Right lobe of liver (tissue), 4 donors: ENCODE data around the gene MPG.

Experiments
- POLR2A ChIP-seq: fragments of 450-650 bp; IDR thresholded peaks from one replicate; pipeline ENCODE4 v1.6.1; 2017; ENCODE audit warnings: antibody characterized with exemption, mild to moderate bottlenecking
- TF ChIP-seq, protein P1 (sequence below), 4 donors: fragments of 200-600 bp in 3 of 4; fragments of 450-650 bp in 1 of 4; IDR thresholded peaks; one replicate each; pipeline versions ENCODE4 v1.5.1 to v1.8.0; 2016 to 2022; ENCODE audit warnings: antibody characterized with exemption in 4 of 4, mild to moderate bottlenecking in 2 of 4
- donor health status: DM: no; HTN: no; CAD: no.
- donor health status: DM: no; HTN: no; CAD: no.
- donor health status: DM: no; HTN: yes; CAD: no.

GRCh38 chr16:104928-105327, 26.9 kb downstream of the MPG start:
- TF ChIP-seq, protein P1, sequence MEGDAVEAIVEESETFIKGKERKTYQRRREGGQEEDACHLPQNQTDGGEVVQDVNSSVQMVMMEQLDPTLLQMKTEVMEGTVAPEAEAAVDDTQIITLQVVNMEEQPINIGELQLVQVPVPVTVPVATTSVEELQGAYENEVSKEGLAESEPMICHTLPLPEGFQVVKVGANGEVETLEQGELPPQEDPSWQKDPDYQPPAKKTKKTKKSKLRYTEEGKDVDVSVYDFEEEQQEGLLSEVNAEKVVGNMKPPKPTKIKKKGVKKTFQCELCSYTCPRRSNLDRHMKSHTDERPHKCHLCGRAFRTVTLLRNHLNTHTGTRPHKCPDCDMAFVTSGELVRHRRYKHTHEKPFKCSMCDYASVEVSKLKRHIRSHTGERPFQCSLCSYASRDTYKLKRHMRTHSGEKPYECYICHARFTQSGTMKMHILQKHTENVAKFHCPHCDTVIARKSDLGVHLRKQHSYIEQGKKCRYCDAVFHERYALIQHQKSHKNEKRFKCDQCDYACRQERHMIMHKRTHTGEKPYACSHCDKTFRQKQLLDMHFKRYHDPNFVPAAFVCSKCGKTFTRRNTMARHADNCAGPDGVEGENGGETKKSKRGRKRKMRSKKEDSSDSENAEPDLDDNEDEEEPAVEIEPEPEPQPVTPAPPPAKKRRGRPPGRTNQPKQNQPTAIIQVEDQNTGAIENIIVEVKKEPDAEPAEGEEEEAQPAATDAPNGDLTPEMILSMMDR (IDR thresholded peaks at IDR 0.05), result no peak
- TF ChIP-seq POLR2A, result no peak
